ENCODE results near the gene IFI27L1.

The IFI27L1 gene

GRCh38 chr14:94109915-94110250 is 28.8 kb downstream of the IFI27L1 start:
- no peak for FAIRE-seq
- DNase-seq (ENCODE audit: insufficient read length, low spot score) = no peak
- TF ChIP-seq SPI1 (IDR thresholded peaks at IDR 0.05; ENCODE audit: low read depth, low read length) = no peak
- no peak for TF ChIP-seq TAF1 (IDR thresholded peaks at IDR 0.05; ENCODE audit: low read depth, low read length)
- TF ChIP-seq POLR2AphosphoS5 (IDR thresholded peaks at IDR 0.05; ENCODE audit: low read depth, low read length) = no peak
- TF ChIP-seq POU2F2 (IDR thresholded peaks at IDR 0.05; ENCODE audit: low read depth, low read length) = no peak
- TF ChIP-seq POLR2A (IDR thresholded peaks at IDR 0.05; ENCODE audit: low read depth, low read length) = no peak
- no peak for TF ChIP-seq PAX5 (IDR thresholded peaks at IDR 0.05; ENCODE audit: insufficient read depth, low read length, severe bottlenecking)

GRCh38 chr14:94110552-94111181 is 29.6 kb downstream of the IFI27L1 start, which contains the start of gene IFI27:
Gene IFI27, plus strand, starts transcription at chr14:94110736.
- no peak for TF ChIP-seq TAF1 (IDR thresholded peaks at IDR 0.05; ENCODE audit: low read depth, low read length)
- no peak for TF ChIP-seq SPI1 (IDR thresholded peaks at IDR 0.05; ENCODE audit: low read depth, low read length)
- no peak for TF ChIP-seq POLR2A (IDR thresholded peaks at IDR 0.05; ENCODE audit: low read depth, low read length)
- no peak for TF ChIP-seq POU2F2 (IDR thresholded peaks at IDR 0.05; ENCODE audit: low read depth, low read length)
- no peak for TF ChIP-seq PAX5 (IDR thresholded peaks at IDR 0.05; ENCODE audit: insufficient read depth, low read length, severe bottlenecking)
- TF ChIP-seq POLR2AphosphoS5 (IDR thresholded peaks at IDR 0.05; ENCODE audit: low read depth, low read length) = no peak
- DNase-seq (ENCODE audit: insufficient read length, low spot score) (no peak), FAIRE-seq (no peak)

DNA sequence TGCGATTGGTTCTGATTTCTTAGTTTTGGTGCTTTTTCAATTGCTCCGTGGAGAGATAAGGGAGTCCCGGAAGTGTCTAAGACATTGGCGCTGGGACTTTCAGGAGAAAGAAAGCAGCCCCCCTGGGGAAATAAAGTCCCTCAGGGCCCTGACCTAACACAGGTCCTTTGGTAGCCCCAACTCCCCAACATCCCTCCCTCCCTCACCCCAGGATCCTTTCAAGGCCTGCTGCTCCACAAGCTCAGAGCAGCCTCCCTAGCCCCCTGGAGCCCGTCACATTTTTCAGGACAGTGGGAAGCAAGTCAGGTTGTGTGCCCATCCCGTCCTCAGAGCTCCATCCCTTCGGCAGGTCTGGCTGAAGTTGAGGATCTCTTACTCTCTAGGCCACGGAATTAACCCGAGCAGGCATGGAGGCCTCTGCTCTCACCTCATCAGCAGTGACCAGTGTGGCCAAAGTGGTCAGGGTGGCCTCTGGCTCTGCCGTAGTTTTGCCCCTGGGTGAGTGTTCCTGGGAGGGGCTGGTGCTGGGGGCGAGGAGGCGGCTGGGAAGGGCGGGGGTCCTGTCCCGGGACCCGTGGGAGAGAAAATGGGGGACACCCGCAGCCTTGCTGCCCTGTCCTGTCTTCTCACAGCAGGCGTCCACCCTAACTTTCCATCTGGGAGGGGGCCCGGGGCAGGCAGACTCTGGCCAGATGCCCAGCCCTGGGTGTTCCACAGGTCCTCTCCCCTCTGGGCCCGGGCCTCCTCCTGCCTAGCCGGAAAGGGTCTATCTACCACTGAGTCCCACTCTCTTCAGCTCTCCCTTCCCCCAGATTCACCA is 30.4 kb downstream of the IFI27L1 start:
- DNase-seq (ENCODE audit: insufficient read length, low spot score) = no peak
- no peak for FAIRE-seq

GRCh38 chr14:94112513-94113063 is 31.5 kb downstream of the IFI27L1 start:
- DNase-seq (ENCODE audit: insufficient read length, low spot score) = no peak
- no peak for FAIRE-seq
- TF ChIP-seq POU2F2 (IDR thresholded peaks at IDR 0.05; ENCODE audit: low read depth, low read length) (no peak), TAF1 (IDR thresholded peaks at IDR 0.05; ENCODE audit: low read depth, low read length) (no peak), POLR2A (IDR thresholded peaks at IDR 0.05; ENCODE audit: low read depth, low read length) (no peak), POLR2AphosphoS5 (IDR thresholded peaks at IDR 0.05; ENCODE audit: low read depth, low read length) (no peak), PAX5 (IDR thresholded peaks at IDR 0.05; ENCODE audit: insufficient read depth, low read length, severe bottlenecking) (no peak), SPI1 (IDR thresholded peaks at IDR 0.05; ENCODE audit: low read depth, low read length) (no peak)

More for the DNA sequence above, 30.4 kb downstream of the IFI27L1 start:
- no peak for TF ChIP-seq POU2F2 (IDR thresholded peaks at IDR 0.05; ENCODE audit: low read depth, low read length)
- no peak for TF ChIP-seq SPI1 (IDR thresholded peaks at IDR 0.05; ENCODE audit: low read depth, low read length)
- no peak for TF ChIP-seq POLR2AphosphoS5 (IDR thresholded peaks at IDR 0.05; ENCODE audit: low read depth, low read length)
- TF ChIP-seq PAX5 (IDR thresholded peaks at IDR 0.05; ENCODE audit: insufficient read depth, low read length, severe bottlenecking) = no peak
- TF ChIP-seq POLR2A (IDR thresholded peaks at IDR 0.05; ENCODE audit: low read depth, low read length) = no peak
- TF ChIP-seq TAF1 (IDR thresholded peaks at IDR 0.05; ENCODE audit: low read depth, low read length) = no peak

DNA sequence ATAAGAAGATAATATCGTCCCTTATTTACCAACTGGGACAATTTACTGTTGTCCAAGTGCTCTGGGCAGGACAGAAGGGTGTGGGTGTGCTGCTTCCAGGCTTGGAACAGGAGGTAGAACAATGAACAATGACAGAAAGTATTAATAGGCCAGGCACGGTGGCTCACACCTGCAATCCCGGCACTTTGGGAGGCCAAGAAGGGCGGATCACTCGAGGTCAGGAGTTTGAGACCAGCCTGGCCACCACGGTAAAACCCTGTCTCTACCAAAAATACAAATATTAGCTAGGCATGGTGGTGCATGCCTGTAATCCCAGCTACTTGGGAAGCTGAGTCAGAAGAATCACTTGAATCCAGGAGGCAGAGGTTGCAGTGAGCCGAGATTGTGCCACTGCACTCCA is 32.0 kb downstream of the IFI27L1 start:
- no peak for FAIRE-seq
- TF ChIP-seq POLR2A (IDR thresholded peaks at IDR 0.05; ENCODE audit: low read depth, low read length) (no peak), TAF1 (IDR thresholded peaks at IDR 0.05; ENCODE audit: low read depth, low read length) (no peak), PAX5 (IDR thresholded peaks at IDR 0.05; ENCODE audit: insufficient read depth, low read length, severe bottlenecking) (no peak), POU2F2 (IDR thresholded peaks at IDR 0.05; ENCODE audit: low read depth, low read length) (no peak), POLR2AphosphoS5 (IDR thresholded peaks at IDR 0.05; ENCODE audit: low read depth, low read length) (no peak), SPI1 (IDR thresholded peaks at IDR 0.05; ENCODE audit: low read depth, low read length) (no peak)
- no peak for DNase-seq (ENCODE audit: insufficient read length, low spot score)

DNA sequence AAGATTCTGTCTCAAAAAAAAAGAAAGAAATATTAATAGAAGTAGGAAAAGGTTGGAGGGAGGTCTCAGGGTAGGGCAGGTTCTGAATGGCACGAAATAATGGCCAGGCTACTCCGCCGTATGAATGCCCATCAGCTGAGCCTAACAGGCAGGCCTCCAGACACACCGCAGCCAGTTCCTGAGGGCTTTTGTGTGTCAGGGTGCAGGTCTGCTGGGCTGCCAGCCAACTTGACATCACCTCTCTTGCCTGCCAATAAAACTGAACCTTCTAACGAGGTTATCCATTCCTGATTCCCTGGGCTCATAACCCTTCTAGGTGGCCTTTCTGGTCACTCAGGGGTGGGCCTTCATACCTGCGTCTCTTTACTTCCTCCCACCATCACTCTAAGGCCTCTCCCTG is 32.4 kb downstream of the IFI27L1 start:
- DNase-seq (ENCODE audit: insufficient read length, low spot score) (no peak), FAIRE-seq (no peak)
- TF ChIP-seq POLR2AphosphoS5 (IDR thresholded peaks at IDR 0.05; ENCODE audit: low read depth, low read length) = no peak
- TF ChIP-seq SPI1 (IDR thresholded peaks at IDR 0.05; ENCODE audit: low read depth, low read length) = no peak

DNA sequence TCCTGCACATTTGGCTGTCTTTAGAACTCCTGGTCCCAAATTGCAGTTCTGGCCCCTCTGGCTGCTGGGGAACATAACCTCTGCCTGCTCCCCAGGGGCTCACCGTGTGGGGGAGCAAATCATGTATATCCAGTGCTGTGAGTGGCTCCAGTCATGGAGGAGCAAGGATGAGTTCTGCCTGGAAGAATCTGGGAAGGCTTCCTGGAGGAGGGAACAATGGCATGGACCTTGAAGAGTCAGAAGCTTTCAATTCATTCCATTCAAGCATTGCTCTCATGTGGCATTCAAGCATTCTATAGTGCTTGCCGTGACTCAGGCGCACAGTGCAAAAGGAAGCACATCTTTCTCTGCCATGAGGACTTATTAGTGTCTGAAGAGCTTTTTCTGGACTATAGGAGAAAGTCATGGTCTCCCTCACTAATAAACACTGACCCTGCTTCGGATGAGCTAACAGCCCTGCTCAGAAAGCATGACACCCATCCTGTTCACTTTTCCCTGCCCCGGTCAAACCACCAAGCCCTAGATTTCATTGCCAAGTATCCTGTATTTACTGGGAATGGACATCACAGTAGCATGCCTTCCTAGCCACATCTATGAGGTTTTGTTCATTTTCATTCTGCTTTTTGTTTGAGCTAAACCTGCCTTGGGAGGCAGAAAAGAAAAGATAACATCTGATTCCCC is 32.9 kb downstream of the IFI27L1 start:
- FAIRE-seq (no peak), DNase-seq (ENCODE audit: insufficient read length, low spot score) (no peak)
- TF ChIP-seq TAF1 (IDR thresholded peaks at IDR 0.05; ENCODE audit: low read depth, low read length) = no peak
- TF ChIP-seq POLR2AphosphoS5 (IDR thresholded peaks at IDR 0.05; ENCODE audit: low read depth, low read length) = no peak
- TF ChIP-seq POLR2A (IDR thresholded peaks at IDR 0.05; ENCODE audit: low read depth, low read length) = no peak
- no peak for TF ChIP-seq SPI1 (IDR thresholded peaks at IDR 0.05; ENCODE audit: low read depth, low read length)

- FAIRE-seq (no peak), DNase-seq (ENCODE audit: insufficient read length, low spot score) (no peak)
- TF ChIP-seq POLR2A (IDR thresholded peaks at IDR 0.05; ENCODE audit: low read depth, low read length) = no peak
- TF ChIP-seq SPI1 (IDR thresholded peaks at IDR 0.05; ENCODE audit: low read depth, low read length) = no peak
- no peak for TF ChIP-seq POU2F2 (IDR thresholded peaks at IDR 0.05; ENCODE audit: low read depth, low read length)
- TF ChIP-seq PAX5 (IDR thresholded peaks at IDR 0.05; ENCODE audit: insufficient read depth, low read length, severe bottlenecking) = no peak
- no peak for TF ChIP-seq TAF1 (IDR thresholded peaks at IDR 0.05; ENCODE audit: low read depth, low read length)
- TF ChIP-seq POLR2AphosphoS5 (IDR thresholded peaks at IDR 0.05; ENCODE audit: low read depth, low read length) = no peak
Observed at GRCh38 chr14:94114589-94115057, 33.5 kb downstream of the IFI27L1 start.

DNA sequence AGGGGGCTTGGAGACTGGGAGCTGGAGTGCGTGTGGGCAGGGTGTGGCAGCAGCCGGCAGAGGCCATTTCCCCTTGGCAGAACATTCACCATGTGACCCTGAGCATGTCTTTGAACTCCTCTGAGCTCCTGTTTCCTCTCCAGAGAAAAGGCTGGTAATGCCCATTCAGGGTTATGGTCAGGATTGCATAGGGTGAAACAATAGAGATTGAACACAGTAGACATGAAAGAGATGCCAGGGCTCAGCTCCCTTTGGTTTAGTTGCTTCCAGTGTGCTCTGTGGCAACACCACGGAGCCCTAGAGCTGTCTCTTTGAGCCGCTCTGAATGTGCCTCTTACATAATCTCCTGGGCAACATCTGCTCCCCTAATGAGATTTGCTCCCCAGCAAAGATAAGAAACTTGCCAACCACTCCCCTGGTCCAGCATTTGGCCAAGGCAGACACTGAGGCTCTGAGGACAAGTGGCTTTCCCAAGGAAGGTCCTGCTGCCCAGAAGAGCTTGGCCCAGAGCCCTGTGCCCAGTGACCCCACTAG is 34.0 kb downstream of the IFI27L1 start:
- TF ChIP-seq POLR2AphosphoS5 (IDR thresholded peaks at IDR 0.05; ENCODE audit: low read depth, low read length) (no peak), SPI1 (IDR thresholded peaks at IDR 0.05; ENCODE audit: low read depth, low read length) (no peak), POLR2A (IDR thresholded peaks at IDR 0.05; ENCODE audit: low read depth, low read length) (no peak), TAF1 (IDR thresholded peaks at IDR 0.05; ENCODE audit: low read depth, low read length) (no peak), PAX5 (IDR thresholded peaks at IDR 0.05; ENCODE audit: insufficient read depth, low read length, severe bottlenecking) (no peak), POU2F2 (IDR thresholded peaks at IDR 0.05; ENCODE audit: low read depth, low read length) (no peak)
- FAIRE-seq (no peak), DNase-seq (ENCODE audit: insufficient read length, low spot score) (no peak)

Measured in GM12891 (cell line).